GM18511 (cell line): ENCODE results near the gene RGS8.

Experiments
- ATAC-seq: cut with Tn5 transposase; IDR thresholded peaks from one replicate; pipeline ENCODE4 v1.9.1; 2021; ENCODE audit warnings: mild to moderate bottlenecking, moderate library complexity; ENCODE audit not compliant: unreplicated experiment

RGS8 gene

GRCh38 chr1:182641561-182641960 lies 42.8 kb downstream of the RGS8 start:
- ATAC-seq: no peak

- no peak for ATAC-seq
These were observed 45.1 kb downstream of the RGS8 start for GRCh38 chr1:182639330-182639729.

GRCh38 chr1:182637769-182638168 lies 46.6 kb downstream of the RGS8 start:
- ATAC-seq: no peak

DNA sequence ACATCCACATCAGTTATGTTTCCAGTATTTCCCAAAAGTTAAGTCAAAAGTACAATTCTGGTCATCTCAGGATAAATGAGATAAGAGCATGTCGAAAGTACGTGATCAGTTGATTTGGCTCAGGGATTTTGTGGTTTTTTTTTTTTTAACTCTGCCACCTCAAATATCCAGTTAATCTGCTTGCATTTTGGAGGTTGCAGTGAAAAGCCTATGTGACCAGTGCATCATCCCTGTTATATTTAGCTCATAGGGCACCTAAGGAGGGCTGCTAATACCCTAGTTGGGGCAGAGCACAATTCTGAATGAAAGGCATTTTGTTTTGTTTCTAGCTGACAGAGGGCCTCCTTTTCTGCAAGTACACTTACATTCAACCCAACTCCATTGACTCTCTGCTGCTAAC lies 48.5 kb downstream of the RGS8 start:
- ATAC-seq: no peak
